H9 (cell line): ENCODE results near the gene RARS2. TPM values are rescaled to one million over a fixed set of nuclear protein-coding genes. Genes with fewer than 3 reads are reported as not detected.

ENCODE experiments used
- DNase-seq: peaks from one replicate; pipeline ENCODE4 v3.0.0-alpha.2; 2017
- H2AFZ ChIP-seq: one replicate; pipeline ENCODE4 v1.6.1; 2013; ENCODE audit warnings: mild to moderate bottlenecking, low read length, control low read depth, moderate library complexity
- H2AK5ac ChIP-seq: 2 replicates; pipeline ENCODE4 v1.6.1; 2013; ENCODE audit warnings: low read length, control low read depth, mixed read lengths; ENCODE audit not compliant: insufficient read length
- H2BK120ac ChIP-seq: one replicate; pipeline ENCODE4 v1.6.1; 2013; ENCODE audit warnings: low read depth, mild to moderate bottlenecking, low read length, control low read depth, inconsistent platforms; ENCODE audit not compliant: poor library complexity, severe bottlenecking
- H2BK12ac ChIP-seq: 2 replicates; pipeline ENCODE4 v1.6.1; 2013; ENCODE audit warnings: low read length, control low read depth, mixed read lengths, low read depth; ENCODE audit not compliant: insufficient read length
- H2BK15ac ChIP-seq: 2 replicates; pipeline ENCODE4 v1.6.1; 2013; ENCODE audit warnings: low read depth, low read length, control low read depth
- H2BK20ac ChIP-seq: one replicate; pipeline ENCODE4 v1.6.1; 2013; ENCODE audit warnings: low read depth, mild to moderate bottlenecking, low read length, control low read depth, inconsistent platforms; ENCODE audit not compliant: poor library complexity, severe bottlenecking
- H2BK5ac ChIP-seq: 2 replicates; pipeline ENCODE4 v1.6.1; 2013; ENCODE audit warnings: low read length, control low read depth, mixed read lengths; ENCODE audit not compliant: insufficient read length
- H3K14ac ChIP-seq: 2 replicates; pipeline ENCODE4 v1.6.1; 2013; ENCODE audit warnings: low read length, control low read depth; ENCODE audit not compliant: insufficient read depth
- H3K18ac ChIP-seq: 2 replicates; pipeline ENCODE4 v1.6.1; 2013; ENCODE audit warnings: low read depth, mild to moderate bottlenecking, mixed read lengths, low read length, control low read depth; ENCODE audit not compliant: insufficient read length
- H3K23ac ChIP-seq: 2 replicates; pipeline ENCODE4 v1.6.1; 2013; ENCODE audit warnings: low read length, control low read depth, mixed read lengths, low read depth; ENCODE audit not compliant: insufficient read length
- H3K23me2 ChIP-seq: 2 replicates; pipeline ENCODE4 v1.6.1; 2013; ENCODE audit warnings: low read depth, mild to moderate bottlenecking, mixed read lengths, low read length, control low read depth; ENCODE audit not compliant: insufficient read length, poor library complexity, severe bottlenecking
- H3K27ac ChIP-seq: 2 replicates; pipeline ENCODE4 v1.5.1; 2013; ENCODE audit warnings: low read length, control low read depth, mixed read lengths, low read depth; ENCODE audit not compliant: insufficient read length
- H3K27me3 ChIP-seq: 2 replicates; pipeline ENCODE4 v1.6.1; 2013; ENCODE audit warnings: low read length, control low read depth, inconsistent platforms; ENCODE audit not compliant: insufficient read depth
- H3K4ac ChIP-seq: 2 replicates; pipeline ENCODE4 v1.6.1; 2013; ENCODE audit warnings: low read depth, mild to moderate bottlenecking, control low read depth, inconsistent platforms, low read length, moderate library complexity
- H3K4me1 ChIP-seq: 2 replicates; pipeline ENCODE4 v1.6.1; 2013; ENCODE audit warnings: low read length, control low read depth, inconsistent platforms; ENCODE audit not compliant: insufficient read depth
- H3K4me2 ChIP-seq: 2 replicates; pipeline ENCODE4 v1.6.1; 2013; ENCODE audit warnings: low read length, control low read depth, mixed read lengths; ENCODE audit not compliant: insufficient read length, insufficient read depth
- H3K56ac ChIP-seq: 2 replicates; pipeline ENCODE4 v1.6.1; 2013; ENCODE audit warnings: low read depth, mild to moderate bottlenecking, mixed read lengths, low read length, control low read depth; ENCODE audit not compliant: insufficient read length
- H3K79me1 ChIP-seq: 2 replicates; pipeline ENCODE4 v1.6.1; 2013; ENCODE audit warnings: low read depth, mild to moderate bottlenecking, moderate library complexity, low read length, control low read depth, inconsistent platforms; ENCODE audit not compliant: insufficient read depth, poor library complexity, severe bottlenecking
- H3K79me2 ChIP-seq: 2 replicates; pipeline ENCODE4 v1.6.1; 2013; ENCODE audit warnings: low read length, control low read depth, inconsistent platforms; ENCODE audit not compliant: insufficient read depth
- H3K9ac ChIP-seq: 2 replicates; pipeline ENCODE4 v1.6.1; 2013; ENCODE audit warnings: low read length, control low read depth, mixed read lengths; ENCODE audit not compliant: insufficient read length; ENCODE audit errors: extremely low read depth
- H3K9me3 ChIP-seq: one replicate; pipeline ENCODE4 v1.6.1; 2013; ENCODE audit warnings: low read depth, low read length, inconsistent platforms; ENCODE audit not compliant: control insufficient read depth
- H3T11ph ChIP-seq: one replicate; pipeline ENCODE4 v1.6.1; 2013; ENCODE audit warnings: mild to moderate bottlenecking, low read length, control low read depth, inconsistent platforms
- H4K20me1 ChIP-seq: one replicate; pipeline ENCODE4 v1.6.1; 2013; ENCODE audit not compliant: control insufficient read depth, insufficient read length, insufficient read depth
- H4K5ac ChIP-seq: 2 replicates; pipeline ENCODE4 v1.6.1; 2013; ENCODE audit warnings: low read depth, mild to moderate bottlenecking, mixed read lengths, low read length, control low read depth; ENCODE audit not compliant: insufficient read length
- H4K8ac ChIP-seq: replicated peaks from 2 replicates; pipeline ENCODE4 v1.6.1; 2013; ENCODE audit warnings: low read length, control low read depth, mixed read lengths, low read depth; ENCODE audit not compliant: insufficient read length
- H4K91ac ChIP-seq: 2 replicates; pipeline ENCODE4 v1.6.1; 2013; ENCODE audit warnings: low read depth, mild to moderate bottlenecking, moderate library complexity, mixed read lengths, low read length, control low read depth; ENCODE audit not compliant: insufficient read length
- H3K27ac Mint-ChIP-seq, 3 experiments: 2 replicates in 2 of 3; 3 replicates in 1 of 3; pipeline ENCODE4 v1.8.0; 2020 to 2021; ENCODE audit warnings: mixed read lengths in 3 of 3, mild to moderate bottlenecking in 1 of 3, moderate library complexity in 1 of 3
- H3K27me3 Mint-ChIP-seq: 2 replicates; pipeline ENCODE4 v1.8.0; 2021; ENCODE audit warnings: low read depth, mild to moderate bottlenecking, moderate library complexity, mixed read lengths
- H3K36me3 Mint-ChIP-seq, 3 experiments: 2 replicates in 2 of 3; 3 replicates in 1 of 3; pipeline ENCODE4 v1.8.0; 2020 to 2021; ENCODE audit warnings: low read depth in 3 of 3, mixed read lengths in 3 of 3; ENCODE audit not compliant: insufficient read depth in 1 of 3
- H3K4me1 Mint-ChIP-seq, 2 experiments: 2 replicates each; pipeline ENCODE4 v1.8.0; 2020; ENCODE audit warnings: mixed read lengths in 2 of 2
- H3K4me3 Mint-ChIP-seq, 2 experiments: 2 replicates in 1 of 2; 3 replicates in 1 of 2; pipeline ENCODE4 v1.8.0; 2020 to 2021; ENCODE audit warnings: mild to moderate bottlenecking in 2 of 2, mixed read lengths in 2 of 2, moderate library complexity in 1 of 2
- H3K9me3 Mint-ChIP-seq, 2 experiments: 2 replicates in 1 of 2; 3 replicates in 1 of 2; pipeline ENCODE4 v1.8.0; 2020; ENCODE audit warnings: mild to moderate bottlenecking in 2 of 2, mixed read lengths in 2 of 2, moderate library complexity in 1 of 2
- CTCF ChIP-seq: fragments of 200-600 bp; sonication (generic); conservative IDR thresholded peaks from 3 replicates; pipeline ENCODE4 v1.8.0; 2021; ENCODE audit warnings: antibody characterized with exemption, mild to moderate bottlenecking
- WGBS: extraction: QIAGEN DNeasy Blood & Tissue Kit; methylation state at CpG from one replicate; pipeline ENCODE4 v1.1.7; 2013; ENCODE audit warnings: missing lambda C conversion rate, low lambda C conversion rate, mixed read lengths; ENCODE audit not compliant: insufficient read length; ENCODE audit errors: extremely low coverage; 5-methylcytosine and 5-hydroxymethylcytosine counted together
- total RNA-seq: library from RNA; stranded (reverse); gene quantifications from 2 replicates; pipeline ENCODE4 v1.2.1, GENCODE V29; 2021

RARS2 gene
- total RNA-seq, 1 experiment from 2014 or later, result 45.1 TPM

- Histone ChIP-seq H3K23ac (no peak overlapping the region), H2BK120ac (no peak overlapping the region), H2AFZ (no peak overlapping the region), H3K79me1 (no peaks in the 10 kb centered on the region), H3K9ac (no peak overlapping the region), H2BK12ac (no peak overlapping the region), H4K91ac (no peak overlapping the region), H3K27me3 (no peaks in the 10 kb centered on the region), H3K4ac (no peak overlapping the region), H3K79me2 (no peaks in the 10 kb centered on the region), H3K4me1 (no peaks in the 10 kb centered on the region), H2AK5ac (no peak overlapping the region), H3K4me2 (no peak overlapping the region), H3K23me2 (no peaks in the 10 kb centered on the region), H2BK20ac (no peak overlapping the region), H4K5ac (no peak overlapping the region), H2BK5ac (no peak overlapping the region), H3K9me3 (no peaks in the 10 kb centered on the region), H3K56ac (no peak overlapping the region), H4K8ac (no peak overlapping the region), H3T11ph (no peak overlapping the region), H3K18ac (no peak overlapping the region), H3K27ac (no peak overlapping the region), H2BK15ac (no peak overlapping the region), H3K14ac (no peak overlapping the region), H4K20me1 (no peaks in the 10 kb centered on the region)
- no peak overlapping the region for H3K4me3 Mint-ChIP-seq
- TF ChIP-seq CTCF, result no peak
- no peaks in the 10 kb centered on the region for H3K4me1 Mint-ChIP-seq
- no peak for DNase-seq
- H3K27ac Mint-ChIP-seq, result no peak overlapping the region
- H3K9me3 Mint-ChIP-seq, result no peaks in the 10 kb centered on the region; a peak in 1 of 5 replicates
- peaks cover 13 to 71% (median 54%) of the 10 kb centered on the region in 3 experiments; a peak in 5 of 7 replicates for H3K36me3 Mint-ChIP-seq
- no peaks in the 10 kb centered on the region for H3K27me3 Mint-ChIP-seq
- no CpG with 5 or more reads among the region's 3 CpGs for WGBS
These were observed 67.1 kb downstream of the RARS2 start for GRCh38 chr6:87522686-87523085.
